ENCODE measurements around the gene ERI3. TPM values are rescaled to one million over a fixed set of nuclear protein-coding genes. Genes with fewer than 3 reads are reported as not detected.

Gene ERI3
- total RNA-seq, 1 donor from 2014 or later = 83.3 TPM

DNA sequence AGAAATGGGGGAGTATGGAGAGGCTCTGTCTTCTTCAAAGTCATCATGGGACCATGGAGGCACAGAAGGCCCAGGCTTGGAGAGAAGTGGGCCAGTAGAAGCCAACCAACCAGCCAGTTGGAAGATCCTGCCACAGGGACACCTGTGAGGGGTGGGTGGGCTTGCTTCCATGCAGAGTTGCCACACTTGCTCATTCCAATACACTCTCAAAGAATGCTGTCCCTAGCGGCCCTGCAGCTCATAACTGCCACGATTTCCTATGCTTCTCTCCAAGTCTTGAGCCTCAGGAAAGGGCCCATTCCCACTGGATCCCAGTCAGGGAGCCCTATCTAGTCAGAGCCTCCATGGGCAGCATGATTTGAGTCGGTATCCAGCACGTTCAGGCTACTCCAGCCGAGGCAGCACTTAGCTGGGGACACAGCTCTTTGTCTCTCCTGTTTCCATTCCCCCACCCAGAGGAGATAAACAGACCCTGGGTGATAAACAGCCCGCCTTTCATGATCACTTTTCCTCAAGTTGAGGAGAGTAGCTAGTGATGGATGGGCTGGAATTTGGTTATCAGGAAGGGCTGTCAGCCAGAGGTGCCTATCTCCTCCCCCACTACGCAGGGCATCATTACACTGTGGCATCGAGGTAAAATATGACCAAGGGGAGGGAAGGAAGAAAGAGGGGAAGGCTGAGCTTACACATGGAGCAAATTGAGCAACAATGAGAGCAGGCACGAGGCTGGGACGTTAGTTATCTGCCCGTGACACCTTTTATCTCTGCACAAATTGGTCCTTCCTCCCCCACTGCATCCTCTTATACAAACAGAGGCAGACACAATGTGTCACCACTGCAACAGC lies 64.6 kb downstream of the ERI3 start:
- H3K36me3 Mint-ChIP-seq (ENCODE audit: low read depth) = peaks cover 8% of the 10 kb centered on the region
- no peaks in the 10 kb centered on the region for H3K9me3 Mint-ChIP-seq
- H3K4me1 Mint-ChIP-seq = peaks cover 24% of the 10 kb centered on the region
- TF ChIP-seq, protein P1, sequence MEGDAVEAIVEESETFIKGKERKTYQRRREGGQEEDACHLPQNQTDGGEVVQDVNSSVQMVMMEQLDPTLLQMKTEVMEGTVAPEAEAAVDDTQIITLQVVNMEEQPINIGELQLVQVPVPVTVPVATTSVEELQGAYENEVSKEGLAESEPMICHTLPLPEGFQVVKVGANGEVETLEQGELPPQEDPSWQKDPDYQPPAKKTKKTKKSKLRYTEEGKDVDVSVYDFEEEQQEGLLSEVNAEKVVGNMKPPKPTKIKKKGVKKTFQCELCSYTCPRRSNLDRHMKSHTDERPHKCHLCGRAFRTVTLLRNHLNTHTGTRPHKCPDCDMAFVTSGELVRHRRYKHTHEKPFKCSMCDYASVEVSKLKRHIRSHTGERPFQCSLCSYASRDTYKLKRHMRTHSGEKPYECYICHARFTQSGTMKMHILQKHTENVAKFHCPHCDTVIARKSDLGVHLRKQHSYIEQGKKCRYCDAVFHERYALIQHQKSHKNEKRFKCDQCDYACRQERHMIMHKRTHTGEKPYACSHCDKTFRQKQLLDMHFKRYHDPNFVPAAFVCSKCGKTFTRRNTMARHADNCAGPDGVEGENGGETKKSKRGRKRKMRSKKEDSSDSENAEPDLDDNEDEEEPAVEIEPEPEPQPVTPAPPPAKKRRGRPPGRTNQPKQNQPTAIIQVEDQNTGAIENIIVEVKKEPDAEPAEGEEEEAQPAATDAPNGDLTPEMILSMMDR (conservative IDR thresholded peaks at IDR 0.05) = no peak
- H3K4me3 Mint-ChIP-seq = no peak overlapping the region
- H3K27me3 Mint-ChIP-seq (ENCODE audit: low read depth) = no peaks in the 10 kb centered on the region
- H3K27ac Mint-ChIP-seq (ENCODE audit: unreplicated experiment) = no peak overlapping the region
- no peak for DNase-seq (ENCODE audit: low read depth, low spot score)

DNA sequence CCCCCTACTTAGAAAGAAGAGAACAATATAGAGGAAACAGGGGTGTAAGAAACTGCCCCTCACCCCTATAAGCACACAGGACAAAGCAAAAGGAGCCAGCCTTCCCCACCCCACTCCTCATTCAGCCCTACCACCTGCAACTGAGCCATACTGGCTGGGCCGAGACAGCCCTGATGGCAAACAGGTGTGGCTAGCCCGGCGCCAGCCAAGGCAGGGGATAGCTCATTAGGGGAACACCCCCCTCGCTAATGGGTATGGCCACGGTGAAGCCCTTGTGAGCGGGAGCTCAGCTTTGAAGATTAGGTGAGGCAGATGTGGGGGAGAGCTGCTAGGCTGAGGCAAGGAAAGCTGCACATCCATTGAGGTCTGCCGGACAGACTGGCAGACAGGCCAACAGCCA lies 65.5 kb downstream of the ERI3 start:
- H3K27ac Mint-ChIP-seq (ENCODE audit: unreplicated experiment) = no peak overlapping the region
- H3K36me3 Mint-ChIP-seq (ENCODE audit: low read depth) = peaks cover 8% of the 10 kb centered on the region
- H3K4me3 Mint-ChIP-seq = no peak overlapping the region
- H3K4me1 Mint-ChIP-seq = peaks cover 16% of the 10 kb centered on the region
- no peak for DNase-seq (ENCODE audit: low read depth, low spot score)
- TF ChIP-seq, protein P1 (conservative IDR thresholded peaks at IDR 0.05) = no peak
- no peaks in the 10 kb centered on the region for H3K27me3 Mint-ChIP-seq (ENCODE audit: low read depth)
- H3K9me3 Mint-ChIP-seq = no peaks in the 10 kb centered on the region

DNA sequence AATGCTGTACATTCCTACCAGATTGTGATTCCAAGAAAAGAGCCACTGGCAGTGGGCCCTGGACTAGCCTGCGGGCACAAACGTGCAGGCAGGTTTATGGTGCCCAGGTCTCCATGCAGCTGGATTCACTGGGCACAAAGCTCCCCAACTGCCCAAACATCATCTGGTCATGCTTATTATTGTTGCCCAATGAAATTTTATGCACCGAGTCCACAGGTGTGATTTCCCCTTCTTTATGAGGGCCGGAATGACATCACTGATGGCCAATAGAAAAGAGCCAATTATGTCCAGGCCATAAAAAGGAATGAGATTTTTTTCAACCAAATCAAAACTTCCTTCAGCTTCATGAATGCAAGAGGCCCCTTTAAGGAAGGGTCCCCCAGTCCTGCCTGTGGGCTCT lies 66.2 kb downstream of the ERI3 start:
- DNase-seq (ENCODE audit: low read depth, low spot score) = no peak
- H3K27ac Mint-ChIP-seq (ENCODE audit: unreplicated experiment) = no peak overlapping the region
- H3K4me1 Mint-ChIP-seq = peaks cover 13% of the 10 kb centered on the region
- peaks cover 8% of the 10 kb centered on the region for H3K36me3 Mint-ChIP-seq (ENCODE audit: low read depth)
- H3K9me3 Mint-ChIP-seq = no peaks in the 10 kb centered on the region
- TF ChIP-seq, protein P1 (conservative IDR thresholded peaks at IDR 0.05) = no peak
- no peak overlapping the region for H3K4me3 Mint-ChIP-seq
- H3K27me3 Mint-ChIP-seq (ENCODE audit: low read depth) = no peaks in the 10 kb centered on the region

DNA sequence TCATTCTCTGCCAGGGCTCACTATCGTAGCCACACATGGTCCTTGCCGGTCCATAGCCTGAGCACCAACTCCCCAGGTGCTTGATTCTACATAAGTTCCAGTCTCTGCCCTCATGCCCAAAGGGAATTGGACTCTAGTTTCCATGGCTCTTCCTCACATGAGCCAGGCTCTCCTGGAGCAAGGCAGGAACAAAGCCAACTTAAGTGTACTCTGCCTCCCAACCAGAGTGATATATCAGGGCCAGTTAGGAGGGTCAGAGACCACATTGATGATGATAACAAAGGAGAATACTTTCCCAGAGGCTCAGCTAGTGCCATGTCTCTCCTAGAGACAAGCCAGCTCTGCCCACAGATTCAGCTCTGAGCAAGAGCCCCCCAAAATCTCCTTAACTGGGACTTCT lies 70.9 kb downstream of the ERI3 start:
- H3K27me3 Mint-ChIP-seq (ENCODE audit: low read depth) = no peaks in the 10 kb centered on the region
- H3K4me1 Mint-ChIP-seq = no peaks in the 10 kb centered on the region
- peaks cover 18% of the 10 kb centered on the region for H3K36me3 Mint-ChIP-seq (ENCODE audit: low read depth)
- no peak for DNase-seq (ENCODE audit: low read depth, low spot score)
- TF ChIP-seq, protein P1 (conservative IDR thresholded peaks at IDR 0.05) = no peak
- no peak overlapping the region for H3K27ac Mint-ChIP-seq (ENCODE audit: unreplicated experiment)
- no peak overlapping the region for H3K4me3 Mint-ChIP-seq
- no peaks in the 10 kb centered on the region for H3K9me3 Mint-ChIP-seq

DNA sequence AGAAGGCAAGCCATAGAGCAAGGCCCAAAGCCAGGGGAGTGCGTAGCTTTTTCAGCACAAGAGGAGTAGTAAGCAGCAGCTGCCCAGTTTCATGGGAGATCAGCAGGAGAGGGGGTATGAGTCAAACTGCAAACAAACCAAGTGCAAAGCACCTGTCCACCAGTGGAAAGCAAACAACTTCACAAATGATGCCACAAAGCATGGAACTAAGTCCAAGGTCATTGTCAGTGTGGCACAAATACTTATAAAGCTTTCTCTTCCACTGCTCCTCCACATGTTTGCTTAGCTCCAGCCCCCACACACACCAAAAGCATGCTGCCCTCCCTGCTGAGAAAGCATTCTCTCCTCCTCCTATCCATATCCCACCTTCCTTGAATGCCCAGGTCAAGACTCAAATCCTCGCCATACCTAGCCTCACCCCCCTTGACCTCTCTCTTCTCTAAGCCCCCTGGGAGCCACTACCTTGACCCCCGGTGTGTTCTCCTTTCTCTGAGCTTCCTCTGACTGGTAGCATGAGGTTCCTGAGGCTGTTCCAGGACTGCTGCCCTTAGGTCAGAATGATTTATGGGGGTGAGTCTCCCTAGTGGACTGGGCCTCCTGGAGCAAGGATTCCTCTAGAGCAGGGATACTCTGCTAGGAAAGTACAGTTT lies 71.4 kb downstream of the ERI3 start:
- Mint-ChIP-seq H3K27me3 (ENCODE audit: low read depth) (no peaks in the 10 kb centered on the region), H3K36me3 (ENCODE audit: low read depth) (peaks cover 18% of the 10 kb centered on the region), H3K4me3 (no peak overlapping the region), H3K27ac (ENCODE audit: unreplicated experiment) (peak overlapping the region; percentile 28), H3K9me3 (no peaks in the 10 kb centered on the region), H3K4me1 (no peaks in the 10 kb centered on the region)
- TF ChIP-seq, protein P1 (conservative IDR thresholded peaks at IDR 0.05) = no peak
- DNase-seq (ENCODE audit: low read depth, low spot score) = no peak
